Liver (tissue), 9 donors: ENCODE data around the gene PRKAR1B. TPM values are rescaled to one million over a fixed set of nuclear protein-coding genes. Genes with fewer than 3 reads are reported as not detected.

Experiments
- DNase-seq: peaks from one replicate; pipeline ENCODE4 v3.0.0-alpha.2; 2017; ENCODE audit warnings: low spot score
- H3K27ac ChIP-seq, 2 donors: one replicate each; pipeline ENCODE4 v1.7.0; 2013; ENCODE audit warnings: inconsistent platforms in 2 of 2, low read length in 2 of 2, control low read depth in 1 of 2, low read depth in 1 of 2, mild to moderate bottlenecking in 1 of 2
- H3K27me3 ChIP-seq, 4 donors: one replicate each; pipeline versions ENCODE4 v1.6.1 to v1.7.0; 2013; ENCODE audit warnings: low read length in 3 of 4, inconsistent platforms in 1 of 4, mild to moderate bottlenecking in 1 of 4, moderate library complexity in 1 of 4; ENCODE audit not compliant: control insufficient read depth in 4 of 4, insufficient read depth in 4 of 4
- H3K36me3 ChIP-seq, 4 donors: one replicate each; pipeline versions ENCODE4 v1.6.1 to v1.7.0; 2013; ENCODE audit warnings: low read length in 3 of 4, mild to moderate bottlenecking in 3 of 4, low read depth in 1 of 4, moderate library complexity in 1 of 4; ENCODE audit not compliant: control insufficient read depth in 4 of 4, insufficient read depth in 3 of 4
- H3K4me1 ChIP-seq, 4 donors: one replicate each; pipeline versions ENCODE4 v1.6.1 to v1.7.0; 2013; ENCODE audit warnings: low read length in 3 of 4, mild to moderate bottlenecking in 3 of 4, moderate library complexity in 1 of 4; ENCODE audit not compliant: control insufficient read depth in 4 of 4, insufficient read depth in 4 of 4
- H3K4me3 ChIP-seq, 3 donors: one replicate each; pipeline versions ENCODE4 v1.6.1 to v1.7.0; 2013; ENCODE audit warnings: low read length in 3 of 3, control low read depth in 1 of 3, low read depth in 1 of 3, mild to moderate bottlenecking in 1 of 3
- H3K9ac ChIP-seq, 2 donors: one replicate each; pipeline ENCODE4 v1.7.0; 2013; ENCODE audit warnings: low read length in 2 of 2, mild to moderate bottlenecking in 2 of 2, moderate library complexity in 2 of 2, control low read depth in 1 of 2, low read depth in 1 of 2
- H3K9me3 ChIP-seq, 4 donors: one replicate each; pipeline versions ENCODE4 v1.6.1 to v1.7.0; 2013; ENCODE audit warnings: low read length in 3 of 4; ENCODE audit not compliant: control insufficient read depth in 4 of 4
- FOXA2 ChIP-seq: IDR thresholded peaks from 2 replicates; pipeline ENCODE4 v1.6.1; 2016; ENCODE audit warnings: antibody characterized with exemption
- HNF4G ChIP-seq: IDR thresholded peaks from 2 replicates; pipeline ENCODE4 v1.6.1; 2016; ENCODE audit warnings: antibody characterized with exemption
- JUND ChIP-seq, 2 donors: IDR thresholded peaks; 2 replicates each; pipeline ENCODE4 v1.6.1; 2016; ENCODE audit warnings: antibody characterized with exemption in 2 of 2
- RXRA ChIP-seq, 2 donors: IDR thresholded peaks; 2 replicates each; pipeline ENCODE4 v1.6.1; 2017 to 2018; ENCODE audit warnings: antibody characterized with exemption in 2 of 2, mild to moderate bottlenecking in 1 of 2
- YY1 ChIP-seq: IDR thresholded peaks from 2 replicates; pipeline ENCODE4 v1.6.1; 2016; ENCODE audit warnings: antibody characterized with exemption, mild to moderate bottlenecking
- ZBTB33 ChIP-seq: IDR thresholded peaks from 2 replicates; pipeline ENCODE4 v1.6.1; 2016; ENCODE audit warnings: antibody characterized with exemption
- WGBS: extraction: QIAGEN DNeasy Blood & Tissue Kit; methylation state at CpG from one replicate; pipeline ENCODE4 v1.1.7; 2013; 5-methylcytosine and 5-hydroxymethylcytosine counted together
- polyA plus RNA-seq, 2 donors: library from polyadenylated mRNA; stranded (reverse) in 1 of 2; unstranded in 1 of 2; fragments of 200-250 nt in 1 of 2; fragments of >200 nt in 1 of 2; fragmentation: Nextera tagmentation in 1 of 2; extraction: Ambion mirVana in 1 of 2; gene quantifications; one replicate each; pipeline versions ENCODE4 v1.2.1 to v1.2.3, GENCODE V29; 2013 to 2015
- total RNA-seq, 2 donors: library from RNA; depleted of rRNA; stranded (reverse); fragments of >200 nt; gene quantifications; one replicate each; pipeline ENCODE4 v1.2.3, GENCODE V29; 2014
- TF ChIP-seq, protein P1 (sequence below): IDR thresholded peaks from 2 replicates; pipeline ENCODE4 v1.6.1; 2016; ENCODE audit warnings: antibody characterized with exemption
- TF ChIP-seq, protein P2 (sequence below): IDR thresholded peaks from 2 replicates; pipeline ENCODE4 v1.6.1; 2016; ENCODE audit warnings: antibody characterized with exemption, mild to moderate bottlenecking
- TF ChIP-seq, protein P3 (sequence below): IDR thresholded peaks from 2 replicates; pipeline ENCODE4 v1.6.1; 2016; ENCODE audit warnings: antibody characterized with exemption
- donor health status: healthy.
- donor health status: healthy.
- donor health status: healthy.
- donor health status: healthy.
- donor health status: healthy.

The PRKAR1B gene
- total and polyA plus RNA-seq, 4 donors = 11.1 to 14.4 (median 12.4) TPM

DNA sequence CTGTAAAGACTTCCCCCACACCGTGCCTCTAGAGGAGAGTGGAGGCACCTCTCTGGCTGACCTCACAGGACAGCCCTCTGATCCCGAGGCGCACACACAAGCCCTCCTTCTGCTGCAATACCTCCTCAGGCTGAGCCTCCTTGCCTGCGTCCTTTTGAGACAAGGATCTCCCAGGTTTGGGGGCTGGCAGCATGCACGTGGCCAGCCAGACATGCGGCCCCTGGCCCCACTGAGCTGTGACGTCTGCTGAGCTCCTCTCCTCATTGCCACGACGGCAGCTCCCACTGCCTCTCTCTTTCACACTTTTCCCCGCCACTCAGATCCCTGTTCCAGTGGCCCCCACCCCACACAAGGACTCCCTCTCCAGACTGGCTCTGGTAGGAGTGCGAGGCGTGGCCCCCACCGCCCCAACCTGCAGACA, 12.8 kb downstream of the PRKAR1B start (continued):
- TF ChIP-seq ZBTB33 = no peak

GRCh38 chr7:713488-714230, 13.4 kb downstream of the PRKAR1B start:
- 93% methylated on average over 16 of the region's 16 CpGs for WGBS
- Histone ChIP-seq H3K4me3 (no peak overlapping the region), H3K27ac (no peak overlapping the region), H3K9me3 (no peaks in the 10 kb centered on the region), H3K9ac (no peak overlapping the region), H3K36me3 (no peaks in the 10 kb centered on the region), H3K27me3 (no peaks in the 10 kb centered on the region), H3K4me1 (peaks cover 0 to 4% (median 0%) of the 10 kb centered on the region in 4 donors)
- TF ChIP-seq, protein P1, sequence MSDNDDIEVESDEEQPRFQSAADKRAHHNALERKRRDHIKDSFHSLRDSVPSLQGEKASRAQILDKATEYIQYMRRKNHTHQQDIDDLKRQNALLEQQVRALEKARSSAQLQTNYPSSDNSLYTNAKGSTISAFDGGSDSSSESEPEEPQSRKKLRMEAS = no peak
- no peak for TF ChIP-seq YY1
- no peak for DNase-seq

DNA sequence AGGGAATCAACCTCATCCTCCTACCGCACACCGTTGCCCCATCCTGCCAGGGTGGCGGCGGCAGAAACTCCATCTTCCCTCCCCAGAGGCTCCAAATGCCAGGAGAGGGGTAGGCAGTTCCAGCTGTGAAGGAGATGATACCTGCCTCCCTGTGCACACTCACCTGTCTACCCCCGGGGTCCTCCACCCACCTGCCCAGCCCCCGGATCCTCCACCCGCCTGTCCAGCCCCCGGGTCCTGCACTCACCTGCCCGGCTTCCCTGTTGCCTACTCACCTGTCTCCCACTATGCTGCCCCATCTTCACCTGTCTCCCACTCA, 14.0 kb downstream of the PRKAR1B start:
- TF ChIP-seq JUND (IDR thresholded peaks at IDR 0.05) = no peak
- TF ChIP-seq, protein P2, sequence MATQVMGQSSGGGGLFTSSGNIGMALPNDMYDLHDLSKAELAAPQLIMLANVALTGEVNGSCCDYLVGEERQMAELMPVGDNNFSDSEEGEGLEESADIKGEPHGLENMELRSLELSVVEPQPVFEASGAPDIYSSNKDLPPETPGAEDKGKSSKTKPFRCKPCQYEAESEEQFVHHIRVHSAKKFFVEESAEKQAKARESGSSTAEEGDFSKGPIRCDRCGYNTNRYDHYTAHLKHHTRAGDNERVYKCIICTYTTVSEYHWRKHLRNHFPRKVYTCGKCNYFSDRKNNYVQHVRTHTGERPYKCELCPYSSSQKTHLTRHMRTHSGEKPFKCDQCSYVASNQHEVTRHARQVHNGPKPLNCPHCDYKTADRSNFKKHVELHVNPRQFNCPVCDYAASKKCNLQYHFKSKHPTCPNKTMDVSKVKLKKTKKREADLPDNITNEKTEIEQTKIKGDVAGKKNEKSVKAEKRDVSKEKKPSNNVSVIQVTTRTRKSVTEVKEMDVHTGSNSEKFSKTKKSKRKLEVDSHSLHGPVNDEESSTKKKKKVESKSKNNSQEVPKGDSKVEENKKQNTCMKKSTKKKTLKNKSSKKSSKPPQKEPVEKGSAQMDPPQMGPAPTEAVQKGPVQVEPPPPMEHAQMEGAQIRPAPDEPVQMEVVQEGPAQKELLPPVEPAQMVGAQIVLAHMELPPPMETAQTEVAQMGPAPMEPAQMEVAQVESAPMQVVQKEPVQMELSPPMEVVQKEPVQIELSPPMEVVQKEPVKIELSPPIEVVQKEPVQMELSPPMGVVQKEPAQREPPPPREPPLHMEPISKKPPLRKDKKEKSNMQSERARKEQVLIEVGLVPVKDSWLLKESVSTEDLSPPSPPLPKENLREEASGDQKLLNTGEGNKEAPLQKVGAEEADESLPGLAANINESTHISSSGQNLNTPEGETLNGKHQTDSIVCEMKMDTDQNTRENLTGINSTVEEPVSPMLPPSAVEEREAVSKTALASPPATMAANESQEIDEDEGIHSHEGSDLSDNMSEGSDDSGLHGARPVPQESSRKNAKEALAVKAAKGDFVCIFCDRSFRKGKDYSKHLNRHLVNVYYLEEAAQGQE = no peak
- TF ChIP-seq, protein P3, sequence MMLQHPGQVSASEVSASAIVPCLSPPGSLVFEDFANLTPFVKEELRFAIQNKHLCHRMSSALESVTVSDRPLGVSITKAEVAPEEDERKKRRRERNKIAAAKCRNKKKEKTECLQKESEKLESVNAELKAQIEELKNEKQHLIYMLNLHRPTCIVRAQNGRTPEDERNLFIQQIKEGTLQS = no peak
- no peak for TF ChIP-seq FOXA2
- no peak for TF ChIP-seq HNF4G
- TF ChIP-seq YY1 = no peak
- TF ChIP-seq, protein P1 = no peak
- TF ChIP-seq ZBTB33 = no peak
- TF ChIP-seq RXRA (IDR thresholded peaks at IDR 0.05) = no peak
- H3K4me1 ChIP-seq = peaks cover 0 to 4% (median 0%) of the 10 kb centered on the region in 4 donors
- H3K9ac ChIP-seq = no peak overlapping the region
- no peak for DNase-seq
- no peaks in the 10 kb centered on the region for H3K27me3 ChIP-seq
- H3K27ac ChIP-seq = no peak overlapping the region
- no peak overlapping the region for H3K4me3 ChIP-seq
- no peaks in the 10 kb centered on the region for H3K9me3 ChIP-seq
- 87% methylated on average over 9 of the region's 9 CpGs for WGBS
- H3K36me3 ChIP-seq = no peaks in the 10 kb centered on the region
